ENCODE results near the gene ATP5F1A.

- no peak for TF ChIP-seq TCF12 (IDR thresholded peaks at IDR 0.05; ENCODE audit: low read depth)
- TF ChIP-seq REST (IDR thresholded peaks at IDR 0.05; ENCODE audit: low read depth), result no peak
- no peak for TF ChIP-seq TAF1 (IDR thresholded peaks at IDR 0.05; ENCODE audit: low read depth)
- no peak for TF ChIP-seq RAD21 (IDR thresholded peaks at IDR 0.05; ENCODE audit: low read depth)
- no peak for TF ChIP-seq MAX (IDR thresholded peaks at IDR 0.05)
- TF ChIP-seq YY1 (IDR thresholded peaks at IDR 0.05; ENCODE audit: low read depth), result no peak
- TF ChIP-seq CEBPB (IDR thresholded peaks at IDR 0.05), result no peak
Observed at GRCh38 chr18:46072376-46072867, 25.7 kb downstream of the ATP5F1A start.
